HCT116 (cell line): ENCODE data around the gene CUL4A.

Experiments used
- CTCF ChIP-seq, 3 experiments: fragments of 200-600 bp in 1 of 3; sonication (generic) in 1 of 3; IDR thresholded peaks in 2 of 3; conservative IDR thresholded peaks in 1 of 3; 2 replicates each; pipeline ENCODE4 v1.5.1; 2012 to 2017; ENCODE audit warnings: low read depth in 2 of 3, low read length in 2 of 3, antibody characterized with exemption in 1 of 3, borderline replicate concordance in 1 of 3, control low read depth in 1 of 3, mild to moderate bottlenecking in 1 of 3, mixed read lengths in 1 of 3, mixed run types in 1 of 3, moderate library complexity in 1 of 3; ENCODE audit not compliant: insufficient read depth in 1 of 3
- EZH2phosphoT487 ChIP-seq: fragments of 200-600 bp; IDR thresholded peaks from 2 replicates; pipeline ENCODE4 v1.6.1; 2018; ENCODE audit warnings: antibody characterized with exemption, borderline replicate concordance
- JUND ChIP-seq: IDR thresholded peaks from 2 replicates; pipeline ENCODE4 v1.6.1; 2012

- TF ChIP-seq EZH2phosphoT487 = no peak
- TF ChIP-seq JUND = no peak
- TF ChIP-seq CTCF (IDR thresholded peaks at IDR 0.05 in 2 of 3, conservative IDR thresholded peaks at IDR 0.05 in 1 of 3; ENCODE audit: borderline replicate concordance in 1 of 3, insufficient read depth in 1 of 3, low read depth in 2 of 3, low read length in 2 of 3) = no peak
Observed at GRCh38 chr13:113183450-113184129, 25.8 kb upstream of the CUL4A start.
